Endothelial cell of umbilical vein (primary cell): ENCODE measurements around the gene SLC34A1. TPM values are rescaled to one million over a fixed set of nuclear protein-coding genes. Genes with fewer than 3 reads are reported as not detected.

Experiments
- polyA plus RNA-seq, 4 experiments: library from polyadenylated mRNA; depleted of rRNA in 3 of 4; stranded (reverse) in 3 of 4; unstranded in 1 of 4; fragments of >200 nt; gene quantifications; 2 replicates each; pipeline versions ENCODE4 v1.2.1 to v1.2.3, GENCODE V29; 2011 to 2012; ENCODE audit warnings: missing spikeins in 1 of 4
- total RNA-seq: library from RNA; stranded (reverse); gene quantifications from 2 replicates; pipeline ENCODE4 v1.2.3, GENCODE V29; 2021

Gene SLC34A1
- total and polyA plus RNA-seq, 2 donors (not counting 3 experiments of a cell fraction or from before 2014, with no cell fraction given) = not detected

Other genes starting within 250 kb of the SLC34A1 start
- gene RAB24, start 80.7 kb upstream of the SLC34A1 start, total RNA-seq = 20.6 and 20.7 TPM in 2 replicates
- gene RAB24, start 80.7 kb upstream of the SLC34A1 start, polyA plus RNA-seq = 43.6 and 44.0 TPM in 2 replicates
- 201 and 203 TPM in 2 replicates for gene PRELID1, start 80.6 kb upstream of the SLC34A1 start, total RNA-seq
- 293 and 356 TPM in 2 replicates for gene PRELID1, start 80.6 kb upstream of the SLC34A1 start, polyA plus RNA-seq
- 30.5 and 44.2 TPM in 2 replicates for gene MXD3, start 72.5 kb upstream of the SLC34A1 start, total RNA-seq
- gene MXD3, start 72.5 kb upstream of the SLC34A1 start, polyA plus RNA-seq = 38.4 and 49.9 TPM in 2 replicates
- 151 and 160 TPM in 2 replicates for gene LMAN2, start 32.8 kb upstream of the SLC34A1 start, total RNA-seq
- 370 and 475 TPM in 2 replicates for gene LMAN2, start 32.8 kb upstream of the SLC34A1 start, polyA plus RNA-seq
- gene RGS14, start 26.5 kb upstream of the SLC34A1 start, total RNA-seq = 4.3 and 4.8 TPM in 2 replicates
- gene RGS14, start 26.5 kb upstream of the SLC34A1 start, polyA plus RNA-seq = 7.3 and 9.9 TPM in 2 replicates
- gene PFN3, start 16.2 kb downstream of the SLC34A1 start, total RNA-seq = not detected in 2 replicates
- gene PFN3, start 16.2 kb downstream of the SLC34A1 start, polyA plus RNA-seq = not detected in 2 replicates
- 1.00 and 1.4 TPM in 2 replicates for gene F12, start 25.1 kb downstream of the SLC34A1 start, total RNA-seq
- gene F12, start 25.1 kb downstream of the SLC34A1 start, polyA plus RNA-seq = 1.4 and 2.7 TPM in 2 replicates
- gene GRK6, start 42.2 kb downstream of the SLC34A1 start, total RNA-seq = 36.4 and 37.0 TPM in 2 replicates
- 22.9 and 28.9 TPM in 2 replicates for gene GRK6, start 42.2 kb downstream of the SLC34A1 start, polyA plus RNA-seq
- gene PRR7, start 62.4 kb downstream of the SLC34A1 start, total RNA-seq = 5.7 and 6.5 TPM in 2 replicates
- gene PRR7, start 62.4 kb downstream of the SLC34A1 start, polyA plus RNA-seq = 6.6 and 10.5 TPM in 2 replicates
- gene DBN1, start 89.2 kb downstream of the SLC34A1 start, total RNA-seq = 310 and 336 TPM in 2 replicates
- gene DBN1, start 89.2 kb downstream of the SLC34A1 start, polyA plus RNA-seq = 198 and 267 TPM in 2 replicates
- 318 and 371 TPM in 2 replicates for gene PDLIM7, start 113.2 kb downstream of the SLC34A1 start, total RNA-seq
- 314 and 418 TPM in 2 replicates for gene PDLIM7, start 113.2 kb downstream of the SLC34A1 start, polyA plus RNA-seq
- gene DOK3, start 125.4 kb downstream of the SLC34A1 start, total RNA-seq = 5.3 and 8.1 TPM in 2 replicates
- 4.8 and 5.1 TPM in 2 replicates for gene DOK3, start 125.4 kb downstream of the SLC34A1 start, polyA plus RNA-seq
- gene DDX41, start 132.5 kb downstream of the SLC34A1 start, total RNA-seq = 86.4 and 103 TPM in 2 replicates
- 118 and 127 TPM in 2 replicates for gene DDX41, start 132.5 kb downstream of the SLC34A1 start, polyA plus RNA-seq
- gene FAM193B, start 170.1 kb downstream of the SLC34A1 start, total RNA-seq = 73.6 and 75.7 TPM in 2 replicates
- 57.9 and 60.8 TPM in 2 replicates for gene FAM193B, start 170.1 kb downstream of the SLC34A1 start, polyA plus RNA-seq
- gene TMED9, start 207.8 kb downstream of the SLC34A1 start, total RNA-seq = 286 and 291 TPM in 2 replicates
- 314 and 331 TPM in 2 replicates for gene TMED9, start 207.8 kb downstream of the SLC34A1 start, polyA plus RNA-seq
- 35.1 and 35.3 TPM in 2 replicates for gene B4GALT7, start 215.7 kb downstream of the SLC34A1 start, total RNA-seq
- 78.9 and 101 TPM in 2 replicates for gene B4GALT7, start 215.7 kb downstream of the SLC34A1 start, polyA plus RNA-seq